Suprapubic skin (tissue), 4 donors: ENCODE measurements around the gene MAP3K1.

Experiments used
- CTCF ChIP-seq, 2 donors: fragments of 200-600 bp in 1 of 2; fragments of 450-650 bp in 1 of 2; sonication (generic) in 1 of 2; IDR thresholded peaks; one replicate each; pipeline ENCODE4 v1.5.1; 2016 to 2019; ENCODE audit warnings: antibody characterized with exemption in 2 of 2, mild to moderate bottlenecking in 1 of 2, moderate library complexity in 1 of 2
- EP300 ChIP-seq: sonication (generic); formaldehyde crosslinking; IDR thresholded peaks from one replicate; pipeline ENCODE4 v1.6.1; 2017; ENCODE audit warnings: antibody characterized with exemption
- POLR2A ChIP-seq, 2 donors: fragments of 450-650 bp; IDR thresholded peaks; one replicate each; pipeline ENCODE4 v1.6.1; 2017; ENCODE audit warnings: antibody characterized with exemption in 2 of 2, mild to moderate bottlenecking in 2 of 2, moderate library complexity in 2 of 2
- POLR2AphosphoS5 ChIP-seq, 3 donors: sonication (generic); formaldehyde crosslinking; IDR thresholded peaks; one replicate each; pipeline ENCODE4 v1.6.1; 2017; ENCODE audit warnings: antibody characterized with exemption in 3 of 3

- TF ChIP-seq CTCF (IDR thresholded peaks at IDR 0.05) (no peak), POLR2A (IDR thresholded peaks at IDR 0.05) (no peak), EP300 (no peak), POLR2AphosphoS5 (IDR thresholded peaks at IDR 0.05) (no peak)
Observed at GRCh38 chr5:56840597-56840996, 25.2 kb downstream of the MAP3K1 start.
